Heart left ventricle (tissue), 16 donors: ENCODE measurements around the gene ZNF766. TPM values are rescaled to one million over a fixed set of nuclear protein-coding genes. Genes with fewer than 3 reads are reported as not detected.
"Not testable (repeated sequence)": the region's sequence is repeated elsewhere in the genome, so short reads cannot be mapped to it uniquely, and the experiment has no call there.

Experiments used
- ATAC-seq, 4 donors: fragments of 200-7000 bp; cut with Tn5 transposase; one replicate each; pipeline ENCODE4 v1.9.1; 2020 to 2022; ENCODE audit warnings: moderate library complexity in 4 of 4, mild to moderate bottlenecking in 3 of 4, moderate number of reproducible peaks in 1 of 4
- DNase-seq, 5 donors: peaks; one replicate each; pipeline ENCODE4 v3.0.0-alpha.2; 2020
- H3K27ac ChIP-seq, 12 donors: fragments of 200-600 bp; sonication (generic) in 4 of 12; one replicate each; pipeline versions ENCODE4 v1.5.0 to v1.8.0; 2016 to 2022; ENCODE audit warnings: mild to moderate bottlenecking in 2 of 12
- H3K27me3 ChIP-seq, 9 donors: fragments of 200-600 bp; sonication (generic) in 2 of 9; one replicate each; pipeline versions ENCODE4 v1.5.1 to v1.8.0; 2016 to 2022; ENCODE audit warnings: mild to moderate bottlenecking in 3 of 9
- H3K36me3 ChIP-seq, 9 donors: fragments of 200-600 bp; sonication (generic) in 2 of 9; one replicate each; pipeline versions ENCODE4 v1.5.0 to v1.8.0; 2018 to 2022; ENCODE audit warnings: mild to moderate bottlenecking in 2 of 9
- H3K4me1 ChIP-seq, 12 donors: fragments of 200-600 bp; sonication (generic) in 4 of 12; one replicate each; pipeline versions ENCODE4 v1.5.0 to v1.8.0; 2016 to 2022; ENCODE audit warnings: mild to moderate bottlenecking in 3 of 12
- H3K4me3 ChIP-seq, 12 donors: fragments of 200-600 bp; sonication (generic) in 4 of 12; one replicate each; pipeline versions ENCODE4 v1.5.0 to v1.8.0; 2017 to 2022; ENCODE audit warnings: mild to moderate bottlenecking in 9 of 12, moderate library complexity in 4 of 12
- H3K9me3 ChIP-seq, 12 donors: fragments of 200-600 bp; sonication (generic) in 4 of 12; one replicate each; pipeline versions ENCODE4 v1.5.0 to v1.8.0; 2016 to 2022; ENCODE audit warnings: mild to moderate bottlenecking in 1 of 12
- CTCF ChIP-seq, 12 donors: fragments of 200-600 bp; sonication (generic) in 4 of 12; IDR thresholded peaks; one replicate each; pipeline versions ENCODE4 v1.5.0 to v1.8.0; 2018 to 2022; ENCODE audit warnings: antibody characterized with exemption in 12 of 12, mild to moderate bottlenecking in 5 of 12
- POLR2A ChIP-seq, 2 donors: fragments of 450-650 bp; IDR thresholded peaks; one replicate each; pipeline ENCODE4 v1.6.1; 2017; ENCODE audit warnings: antibody characterized with exemption in 2 of 2, mild to moderate bottlenecking in 2 of 2, moderate library complexity in 2 of 2
- WGBS, 4 donors: extraction: QIAGEN DNeasy Blood & Tissue Kit in 2 of 4; methylation state at CpG; one replicate each; pipeline versions ENCODE4 v1.1.5 to v1.1.7; 2013 to 2018; 5-methylcytosine and 5-hydroxymethylcytosine counted together
- intact Hi-C, 10 donors: fragments of 100-400 bp; cut with DNase I; formaldehyde crosslinking; loops; one replicate each; pipeline versions ENCODE4 v1.11.1 to v1.14.2; 2022
- polyA plus RNA-seq, 2 donors: library from polyadenylated mRNA; stranded (reverse); fragments of 200-250 nt; gene quantifications; one replicate each; pipeline ENCODE4 v1.2.3, GENCODE V29; 2013
- total RNA-seq, 9 donors: library from RNA; depleted of rRNA in 2 of 9; stranded (reverse); fragments of >200 nt in 2 of 9; fragmentation: NEBNext Ultra II Directional in 3 of 9; extraction: Animal tissue kit (Norgen Biotek cat#: 25700) in 3 of 9; gene quantifications; one replicate each; pipeline versions ENCODE4 v1.1.0 to v1.2.4, GENCODE V29; 2016 to 2023
- donor health status: ischemic (EF 13 %, LVEDD 7.1; RV severe dilation, severe dysfunction).
- donor health status: healthy with polysubstance abuse.
- donor health status: DM: no; HTN: yes; CAD: no.
- donor health status: DM: no; HTN: no; CAD: no.
- donor health status: ischemic (EF 25% LVEDD 6.9; RV normal size, moderate dysfunction).
- donor health status: ischemic (EF 25% LVEDD 5.7; RV mildly dilated, moderate dysfunction).
- donor health status: healthy.
- donor health status: DM: yes; HTN: yes; CAD: no.
- donor health status: ischemic (EF 35%, LVEDD 5.7; RV mildly dilated, moderate dysfunction).
- donor health status: nonischemic (EF 11% LVEDD 7.7; RV severe dilation, severe dysfunction).
- donor health status: DM: yes; HTN: yes; CAD: no.
- donor health status: PGD.
- donor health status: ischemic (EF 29% LVEDD 5.4; RV normal size, mild dysfunction).
- donor health status: nonischemic (EF 23%, LVEDD 6.1; RV moderate dilation, normal function).

Gene ZNF766
- total and polyA plus RNA-seq, 11 donors, result 2.9 to 16.6 (median 9.4) TPM

DNA sequence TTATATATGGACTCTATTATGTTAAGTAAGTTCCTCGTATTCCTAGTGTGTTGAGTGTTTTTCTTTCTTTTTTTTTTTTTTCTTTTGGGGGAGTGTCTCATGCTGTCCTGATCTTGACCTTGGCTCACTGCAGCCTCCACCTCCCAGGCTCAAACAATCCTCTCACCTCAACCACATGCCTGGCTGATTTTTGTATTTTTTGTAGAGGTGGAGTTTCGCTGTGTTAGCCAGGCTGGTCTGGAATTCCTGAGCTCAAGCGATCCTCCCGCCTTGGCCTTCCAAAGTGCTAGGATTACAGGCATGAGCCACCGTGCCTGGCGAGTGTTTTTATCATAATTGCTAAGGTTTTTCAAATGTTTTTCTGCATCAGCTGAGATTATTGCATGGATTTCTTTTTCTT lies 16.9 kb downstream of the ZNF766 start:
- WGBS, 4 donors, result 89 to 96% (median 95%) methylated on average over 6 of the region's 6 CpGs
- H3K36me3 ChIP-seq, result peaks cover 0 to 95% (median 75%) of the 10 kb centered on the region in 9 donors
- intact Hi-C loops, result no loop called here
- no peak overlapping the region for H3K4me3 ChIP-seq
- DNase-seq (no peak), ATAC-seq (no peak)
- H3K27ac ChIP-seq, result no peak overlapping the region
- TF ChIP-seq CTCF (IDR thresholded peaks at IDR 0.05), result no peak
- no peak for TF ChIP-seq POLR2A (IDR thresholded peaks at IDR 0.05)
- no peaks in the 10 kb centered on the region for H3K4me1 ChIP-seq
- H3K27me3 ChIP-seq, result no peaks in the 10 kb centered on the region
- peaks cover 0 to 23% (median 0%) of the 10 kb centered on the region in 12 donors for H3K9me3 ChIP-seq

DNA sequence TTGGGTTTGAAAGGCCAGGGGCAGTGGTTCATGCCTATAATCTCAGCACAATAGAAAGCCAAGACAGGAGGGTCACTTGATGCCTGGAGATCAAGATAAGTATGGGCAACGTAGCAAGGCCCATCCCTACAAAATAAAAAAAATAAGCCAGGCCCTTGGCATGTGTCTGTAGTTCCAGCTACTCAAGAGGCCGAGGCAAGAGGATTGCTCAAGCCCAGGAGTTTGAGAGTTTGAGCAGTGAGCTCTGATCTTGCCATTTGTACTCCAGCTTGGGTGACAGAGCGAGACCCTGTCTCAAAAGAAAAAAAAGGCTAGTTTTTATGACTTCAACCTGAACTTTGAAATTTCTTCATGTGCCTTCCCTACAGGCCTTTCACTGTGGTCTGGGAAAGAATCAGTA lies 22.4 kb downstream of the ZNF766 start:
- Histone ChIP-seq H3K4me1 (peaks cover 0 to 8% (median 3%) of the 10 kb centered on the region in 12 donors), H3K36me3 (peaks cover 0 to 60% (median 45%) of the 10 kb centered on the region in 9 donors), H3K4me3 (no peak overlapping the region), H3K9me3 (peaks cover 0 to 34% (median 0%) of the 10 kb centered on the region in 12 donors), H3K27ac (no peak overlapping the region), H3K27me3 (no peaks in the 10 kb centered on the region)
- ATAC-seq (no peak), DNase-seq (no peak)
- WGBS, 4 donors, result 84 to 86% (median 85%) methylated on average over 3 of the region's 3 CpGs
- intact Hi-C loops, result no loop called here
- TF ChIP-seq POLR2A (IDR thresholded peaks at IDR 0.05), result no peak
- TF ChIP-seq CTCF (IDR thresholded peaks at IDR 0.05), result no peak

GRCh38 chr19:52292946-52293345 lies 23.6 kb downstream of the ZNF766 start:
- ATAC-seq, H3K27me3 ChIP-seq, H3K4me3 ChIP-seq, intact Hi-C loops, H3K27ac ChIP-seq, DNase-seq: not testable (repeated sequence)
- Histone ChIP-seq H3K9me3 (peaks cover 0 to 34% (median 0%) of the 10 kb centered on the region in 12 donors), H3K36me3 (peaks cover 0 to 48% (median 40%) of the 10 kb centered on the region in 9 donors), H3K4me1 (peaks cover 0 to 13% (median 6%) of the 10 kb centered on the region in 12 donors)
- 95 to 99% (median 97%) methylated on average over 6 of the region's 6 CpGs for WGBS, 4 donors

DNA sequence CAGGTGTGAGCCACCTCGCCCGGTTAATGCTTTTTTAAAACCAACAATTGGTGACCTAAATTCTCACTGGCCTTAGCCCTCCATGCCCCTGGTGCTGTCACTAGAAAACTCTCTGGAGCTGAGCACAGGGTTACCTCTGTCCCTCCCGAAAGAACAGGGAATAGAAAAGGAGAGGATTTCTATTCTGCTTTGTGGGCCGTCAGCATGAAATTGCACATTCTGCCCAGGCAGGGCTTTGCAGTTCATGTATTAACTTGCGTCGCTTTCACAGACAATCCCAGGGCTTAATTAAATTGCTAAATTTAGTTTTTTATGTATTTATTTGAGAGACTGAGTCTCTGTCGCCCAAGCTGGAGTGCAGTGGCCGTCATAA lies 27.0 kb downstream of the ZNF766 start:
- Histone ChIP-seq H3K27me3 (no peaks in the 10 kb centered on the region), H3K36me3 (peaks cover 0 to 39% (median 23%) of the 10 kb centered on the region in 9 donors), H3K27ac (peak overlapping the region in 11 of 12 donors; percentile 57 to 98 (median 87)), H3K9me3 (peaks cover 0 to 11% (median 0%) of the 10 kb centered on the region in 12 donors), H3K4me1 (peaks cover 0 to 18% (median 11%) of the 10 kb centered on the region in 12 donors), H3K4me3 (peak overlapping the region; percentile 42 to 98 (median 86))
- DNase-seq, result no peak
- peak in 2 of 4 donors; percentile 1 to 9 for ATAC-seq
- 23 to 25% (median 23%) methylated on average over 8 of the region's 8 CpGs for WGBS, 4 donors
- intact Hi-C loops, result loop anchor here in 5 of 10 donors (2.0 to 5.0 kb wide), 3 partner anchors 28 to 41 kb away; partner anchors contain the start of genes ZNF766 (in 3 of the 5) and ZNF610 (in 2 of the 5)
- TF ChIP-seq POLR2A (IDR thresholded peaks at IDR 0.05) (no peak), CTCF (IDR thresholded peaks at IDR 0.05) (no peak)
